SK-N-SH (cell line): ENCODE data around the gene WWC2.

Experiments used
- CTCF ChIP-seq: fragments of 200-600 bp; sonication (generic); IDR thresholded peaks from 2 replicates; pipeline ENCODE4 v1.6.1; 2017; ENCODE audit warnings: antibody characterized with exemption, mild to moderate bottlenecking, moderate library complexity
- NRF1 ChIP-seq: IDR thresholded peaks from 2 replicates; pipeline ENCODE4 v1.6.1; 2012; ENCODE audit warnings: low read depth, mild to moderate bottlenecking, low read length
- YY1 ChIP-seq: IDR thresholded peaks from 2 replicates; pipeline ENCODE4 v1.4.0; 2012; ENCODE audit warnings: low read depth, mild to moderate bottlenecking

GRCh38 chr4:183205193-183205592 is 106.1 kb downstream of the WWC2 start:
- TF ChIP-seq NRF1: no peak
- no peak for TF ChIP-seq YY1
- TF ChIP-seq CTCF: no peak
